HuH-7 (cell line): ENCODE data around the gene GABRG3.

ENCODE experiments used
- DNase-seq: peaks from one replicate; pipeline ENCODE4 v3.0.0; 2011; ENCODE audit warnings: low spot score

The GABRG3 gene

DNA sequence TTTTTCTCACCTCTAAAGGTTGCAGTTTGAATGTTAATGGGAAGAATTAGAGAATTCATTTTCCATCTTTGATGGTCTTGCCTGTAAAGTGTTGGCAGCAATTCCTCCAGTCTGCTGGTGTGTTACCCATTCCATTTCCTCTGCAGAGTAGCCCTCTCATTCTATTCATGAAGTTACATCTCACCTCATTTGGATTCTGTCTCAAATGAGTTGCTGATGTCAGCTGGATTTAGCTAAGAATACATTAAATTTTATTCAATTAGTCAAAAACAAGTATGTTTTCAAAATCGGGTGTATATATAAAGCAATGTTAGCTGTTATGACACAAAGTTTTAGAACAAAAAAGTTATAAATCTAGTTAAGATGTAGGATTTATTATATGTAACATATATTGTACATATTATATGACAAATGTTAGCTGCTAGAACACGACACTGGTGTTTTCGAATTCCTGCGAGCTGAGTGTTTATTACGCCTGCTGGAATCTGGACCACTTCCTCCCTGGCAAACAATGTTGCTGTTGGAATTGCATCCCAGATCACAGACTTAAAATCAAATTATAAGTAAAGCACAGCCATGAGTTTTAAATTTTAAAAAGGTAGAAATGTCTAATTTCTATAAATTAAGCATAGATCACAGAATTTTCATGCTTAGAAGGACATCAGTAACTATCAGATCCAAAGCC, 611.9 kb downstream of the GABRG3 start:
- no peak for DNase-seq

DNA sequence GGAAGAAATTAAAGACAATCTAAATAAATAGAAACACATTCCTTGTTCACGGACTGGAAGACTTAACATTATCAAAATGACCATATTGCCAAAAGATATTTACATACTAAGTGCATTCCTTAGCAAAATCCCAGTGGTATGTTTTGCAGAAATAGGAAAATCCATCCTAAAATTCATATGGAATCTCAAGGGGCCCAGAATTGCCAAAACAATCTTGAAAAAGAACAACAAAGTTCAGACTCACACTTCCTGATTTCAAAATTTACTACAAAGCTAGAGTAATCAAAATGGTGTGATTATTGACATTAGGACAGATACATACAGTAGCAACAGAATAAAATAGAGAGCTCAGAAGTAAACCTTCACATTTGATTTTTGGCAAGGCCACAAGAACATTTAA, 612.7 kb downstream of the GABRG3 start:
- no peak for DNase-seq

DNA sequence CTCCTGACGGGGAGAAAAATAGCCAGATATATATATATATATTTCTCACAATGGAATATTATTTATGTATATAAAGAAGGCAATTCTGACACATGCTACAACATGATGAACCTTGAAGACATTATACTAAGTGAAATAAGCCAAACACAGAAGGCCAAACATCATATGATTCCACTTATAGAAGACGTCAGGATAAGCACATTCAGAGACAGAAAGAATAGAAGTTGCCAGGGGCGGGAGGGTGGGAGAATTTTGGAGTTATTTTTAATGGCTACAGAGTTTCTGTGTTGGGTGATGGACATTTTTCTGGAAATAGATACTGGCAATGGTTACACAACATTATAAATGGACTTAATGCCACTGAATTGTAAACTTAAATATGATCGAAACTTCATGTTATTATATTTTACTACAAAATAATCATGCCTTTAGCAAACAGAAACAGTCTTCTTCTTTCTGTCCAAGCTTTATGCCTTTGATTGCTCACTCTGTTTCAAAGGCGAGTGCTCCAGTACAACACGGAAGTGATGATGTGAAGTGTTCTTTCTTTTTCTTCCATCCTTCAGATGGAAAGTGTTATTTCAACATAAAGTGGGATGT, 614.2 kb downstream of the GABRG3 start:
- no peak for DNase-seq

DNA sequence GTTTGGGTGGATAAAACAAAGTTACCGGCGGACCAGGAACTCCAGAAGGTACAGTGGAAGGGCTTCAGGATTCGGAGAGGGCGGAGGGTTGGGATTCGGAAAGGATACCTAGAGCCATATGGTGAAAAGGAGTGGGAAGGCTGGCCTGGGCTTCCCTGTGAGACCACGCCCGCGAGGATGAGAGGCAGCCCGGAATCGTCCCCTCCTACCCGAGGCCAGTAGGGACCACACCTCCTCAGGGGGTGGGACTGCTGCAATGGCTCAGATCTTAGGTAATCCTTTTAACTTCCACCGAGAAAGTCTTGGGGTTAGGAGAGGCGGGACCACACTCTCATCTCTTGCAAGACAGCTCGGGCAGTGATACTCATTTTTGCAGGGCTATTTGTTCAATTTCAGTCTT, 616.8 kb downstream of the GABRG3 start:
- DNase-seq: no peak

DNA sequence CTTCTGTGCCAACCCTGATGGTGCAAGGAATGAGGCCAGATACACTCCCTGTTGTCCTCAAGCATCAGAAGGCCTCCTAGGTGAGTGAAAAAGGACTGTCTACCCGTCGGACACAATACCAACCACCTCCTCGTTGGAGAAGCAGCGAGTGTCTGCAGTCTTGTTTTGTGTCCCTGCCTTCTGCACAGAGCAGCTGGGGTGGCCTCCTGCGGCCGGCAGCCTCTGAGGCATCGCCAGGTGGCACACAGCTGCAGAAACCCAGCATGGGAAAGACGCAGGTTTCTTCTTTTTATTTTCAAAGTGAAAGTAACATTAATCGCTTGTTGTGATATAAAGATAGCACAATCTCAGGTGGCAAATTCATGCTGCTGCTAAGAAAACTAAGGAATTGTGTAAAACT, 618.3 kb downstream of the GABRG3 start:
- no peak for DNase-seq

DNA sequence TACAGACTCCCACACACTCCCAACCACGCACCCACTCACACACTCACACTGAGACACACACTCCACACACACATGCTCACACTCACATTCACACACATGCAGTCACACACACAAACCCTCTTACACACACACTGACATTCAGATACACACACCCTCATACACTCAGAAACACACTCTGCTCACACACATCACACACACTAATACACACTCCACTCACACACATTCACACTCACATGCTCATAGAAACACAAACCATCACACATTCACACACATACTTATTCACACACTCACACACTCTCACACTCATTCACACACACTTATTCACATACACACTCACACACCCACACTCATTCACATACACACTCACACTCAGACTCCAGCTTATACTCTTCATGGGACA, 618.8 kb downstream of the GABRG3 start:
- DNase-seq: no peak
